Fibroblast of gingiva (primary cell): ENCODE data around the gene MMD2.
A peak's percentile ranks its signal among the peaks of the same experiment; 100 is the strongest.
"Not testable (repeated sequence)": the region's sequence is repeated elsewhere in the genome, so short reads cannot be mapped to it uniquely, and the experiment has no call there.

ENCODE experiments used
- DNase-seq: peaks from one replicate; pipeline ENCODE4 v3.0.0-alpha.2; 2011; ENCODE audit warnings: low read depth

The MMD2 gene

GRCh38 chr7:4958477-4959301 lies at the start of gene MMD2:
Gene MMD2 (minus strand): TSS chr7:4959187. CDS start chr7:4959017, 170 bp downstream.
- DNase-seq: no peak

GRCh38 chr7:5005066-5005465 lies 46.1 kb upstream of the MMD2 start:
- DNase-seq: no peak

GRCh38 chr7:5001911-5002310 lies 42.9 kb upstream of the MMD2 start:
- no peak for DNase-seq

GRCh38 chr7:5001003-5001402 lies 42.0 kb upstream of the MMD2 start:
- no peak for DNase-seq

- no peak for DNase-seq
Observed at GRCh38 chr7:4999369-4999950, 40.5 kb upstream of the MMD2 start.

GRCh38 chr7:4998910-4999309 lies 39.9 kb upstream of the MMD2 start:
- DNase-seq: no peak

- DNase-seq: no peak
Observed at GRCh38 chr7:4998244-4998643, 39.3 kb upstream of the MMD2 start.

GRCh38 chr7:4996696-4997222 lies 37.8 kb upstream of the MMD2 start:
- DNase-seq: no peak

GRCh38 chr7:4995429-4995969 lies 36.5 kb upstream of the MMD2 start:
- DNase-seq: no peak

- no peak for DNase-seq
Observed at GRCh38 chr7:4993471-4993870, 34.5 kb upstream of the MMD2 start.

- not testable (repeated sequence) for DNase-seq
Observed at GRCh38 chr7:4982741-4983140, 23.8 kb upstream of the MMD2 start.

GRCh38 chr7:4981295-4981890 lies 22.4 kb upstream of the MMD2 start:
- not testable (repeated sequence) for DNase-seq

- DNase-seq: not testable (repeated sequence)
Observed at GRCh38 chr7:4975626-4976025, 16.6 kb upstream of the MMD2 start.

GRCh38 chr7:4973728-4974198 lies 14.8 kb upstream of the MMD2 start:
- DNase-seq: peak; percentile 85

- DNase-seq: not testable (repeated sequence)
Observed at GRCh38 chr7:4972446-4972845, 13.5 kb upstream of the MMD2 start.

- DNase-seq: no peak
Observed at GRCh38 chr7:4965295-4966022, 6.5 kb upstream of the MMD2 start.

GRCh38 chr7:4964506-4964905 lies 5.5 kb upstream of the MMD2 start:
- no peak for DNase-seq

- DNase-seq: no peak
Observed at GRCh38 chr7:4962872-4963775, 4.1 kb upstream of the MMD2 start.

GRCh38 chr7:4960363-4960762 lies 1.4 kb upstream of the MMD2 start:
- DNase-seq: no peak

GRCh38 chr7:4959893-4960292 lies 906 bp upstream of the MMD2 start:
- DNase-seq: no peak

GRCh38 chr7:4959306-4959705 lies 319 bp upstream of the MMD2 start:
- DNase-seq: no peak
